LNCAP (cell line): ENCODE results near the gene SAP30L.

Source experiments
- TF ChIP-seq, protein P1 (sequence below): fragments of 450-650 bp; IDR thresholded peaks from 2 replicates; pipeline ENCODE4 v1.5.1; 2017; ENCODE audit warnings: mild to moderate bottlenecking

Gene SAP30L, protein sequence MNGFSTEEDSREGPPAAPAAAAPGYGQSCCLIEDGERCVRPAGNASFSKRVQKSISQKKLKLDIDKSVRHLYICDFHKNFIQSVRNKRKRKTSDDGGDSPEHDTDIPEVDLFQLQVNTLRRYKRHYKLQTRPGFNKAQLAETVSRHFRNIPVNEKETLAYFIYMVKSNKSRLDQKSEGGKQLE

DNA sequence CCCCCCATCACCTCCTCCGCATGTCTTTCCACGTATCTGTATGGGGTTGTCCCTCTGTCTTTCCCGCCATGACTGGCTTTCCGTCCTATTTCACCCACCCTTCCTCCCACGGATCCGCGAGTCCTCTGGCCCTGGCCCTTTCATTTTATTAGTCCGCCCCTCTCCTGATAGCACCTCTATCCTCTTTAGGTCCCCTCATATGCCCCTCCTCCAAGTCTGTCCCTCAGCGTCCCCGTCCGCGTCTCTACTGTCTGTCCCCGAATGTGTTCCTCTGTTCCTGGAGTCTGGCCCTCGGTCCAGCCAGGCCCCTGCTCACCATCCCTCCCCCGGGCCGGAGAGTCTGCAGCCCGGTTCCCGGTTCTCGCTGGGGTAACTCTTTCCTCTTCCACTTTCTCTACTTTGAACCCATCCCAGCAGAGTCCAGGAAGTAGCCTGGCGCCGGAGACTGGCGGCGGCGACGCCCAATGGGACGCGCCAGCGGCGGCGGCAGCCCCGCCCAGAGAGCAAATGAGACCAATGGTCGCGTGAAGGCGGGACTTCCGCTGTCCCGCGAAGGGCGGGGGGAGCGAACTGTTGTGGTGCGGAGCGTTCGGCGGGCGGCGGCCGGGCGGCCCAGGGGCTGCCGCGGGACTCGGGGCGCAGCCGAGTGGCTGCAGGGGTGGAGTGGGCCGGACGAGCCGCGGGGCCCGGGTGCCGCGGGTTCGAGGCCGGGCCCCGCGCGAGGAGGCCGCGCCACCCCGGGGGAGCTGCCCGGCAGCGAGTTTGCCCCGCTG lies at the start of gene SAP30L:
Gene SAP30L, plus strand, starts transcription at position 576 of the 773 bp plus-strand sequence. CDS start 608 bp downstream, outside the sequence.
- TF ChIP-seq, protein P1, sequence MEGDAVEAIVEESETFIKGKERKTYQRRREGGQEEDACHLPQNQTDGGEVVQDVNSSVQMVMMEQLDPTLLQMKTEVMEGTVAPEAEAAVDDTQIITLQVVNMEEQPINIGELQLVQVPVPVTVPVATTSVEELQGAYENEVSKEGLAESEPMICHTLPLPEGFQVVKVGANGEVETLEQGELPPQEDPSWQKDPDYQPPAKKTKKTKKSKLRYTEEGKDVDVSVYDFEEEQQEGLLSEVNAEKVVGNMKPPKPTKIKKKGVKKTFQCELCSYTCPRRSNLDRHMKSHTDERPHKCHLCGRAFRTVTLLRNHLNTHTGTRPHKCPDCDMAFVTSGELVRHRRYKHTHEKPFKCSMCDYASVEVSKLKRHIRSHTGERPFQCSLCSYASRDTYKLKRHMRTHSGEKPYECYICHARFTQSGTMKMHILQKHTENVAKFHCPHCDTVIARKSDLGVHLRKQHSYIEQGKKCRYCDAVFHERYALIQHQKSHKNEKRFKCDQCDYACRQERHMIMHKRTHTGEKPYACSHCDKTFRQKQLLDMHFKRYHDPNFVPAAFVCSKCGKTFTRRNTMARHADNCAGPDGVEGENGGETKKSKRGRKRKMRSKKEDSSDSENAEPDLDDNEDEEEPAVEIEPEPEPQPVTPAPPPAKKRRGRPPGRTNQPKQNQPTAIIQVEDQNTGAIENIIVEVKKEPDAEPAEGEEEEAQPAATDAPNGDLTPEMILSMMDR = no peak

DNA sequence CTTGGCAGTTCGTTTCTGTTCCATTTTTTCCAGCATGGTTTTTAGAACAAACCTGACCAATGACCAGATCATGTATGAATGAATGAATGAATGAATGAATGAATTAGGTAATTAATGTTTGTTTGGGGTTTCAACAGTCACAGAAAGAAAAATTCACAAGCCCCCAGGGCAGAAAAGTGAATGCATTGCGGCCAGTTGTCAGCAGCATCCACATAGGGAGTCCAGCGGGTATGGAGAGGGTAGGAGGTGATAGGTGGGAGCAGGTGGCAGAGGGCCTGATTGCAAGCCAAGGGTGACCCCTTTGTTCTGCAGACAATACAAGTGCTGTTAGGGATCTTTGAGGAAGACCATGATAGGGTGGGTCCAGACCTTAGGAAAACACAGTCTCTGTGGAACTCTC lies 49.7 kb upstream of the SAP30L start:
- TF ChIP-seq, protein P1 = no peak

DNA sequence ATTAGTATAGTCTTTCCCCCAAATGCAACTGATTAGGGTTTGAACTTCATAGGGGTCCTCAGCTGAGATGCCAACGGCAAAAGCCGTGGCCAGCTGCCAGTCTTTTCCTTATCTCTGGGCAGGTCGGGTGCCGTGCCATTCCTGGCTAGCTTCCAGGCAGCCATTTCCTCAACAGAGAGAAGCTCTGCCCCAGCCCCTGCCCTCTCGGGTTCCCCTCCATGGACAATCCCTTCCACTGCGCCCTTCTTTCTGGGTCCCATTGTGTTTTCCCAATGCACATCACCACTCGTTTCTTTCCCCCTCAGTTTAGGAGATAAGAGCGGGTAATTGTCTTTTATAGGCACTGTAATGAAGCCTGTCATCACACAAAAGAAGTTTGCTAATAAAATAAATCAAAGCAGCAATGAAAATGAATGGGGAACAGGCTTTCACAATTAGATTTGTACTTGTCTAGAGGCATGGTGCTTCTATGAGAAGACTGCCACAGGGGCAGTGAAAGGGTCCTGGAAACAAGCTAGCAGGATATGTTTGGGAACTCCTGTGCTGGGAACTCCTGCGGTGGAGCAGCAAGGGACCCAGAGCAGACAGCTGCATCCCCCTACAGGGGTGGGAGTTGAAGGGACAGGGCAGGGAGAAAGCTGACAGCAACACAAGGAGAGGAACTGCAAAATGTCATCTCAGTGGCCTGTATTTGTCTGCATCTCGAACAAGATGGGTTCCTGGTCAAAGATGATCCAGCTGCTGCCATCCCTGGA lies 48.0 kb upstream of the SAP30L start:
- TF ChIP-seq, protein P1 = no peak

DNA sequence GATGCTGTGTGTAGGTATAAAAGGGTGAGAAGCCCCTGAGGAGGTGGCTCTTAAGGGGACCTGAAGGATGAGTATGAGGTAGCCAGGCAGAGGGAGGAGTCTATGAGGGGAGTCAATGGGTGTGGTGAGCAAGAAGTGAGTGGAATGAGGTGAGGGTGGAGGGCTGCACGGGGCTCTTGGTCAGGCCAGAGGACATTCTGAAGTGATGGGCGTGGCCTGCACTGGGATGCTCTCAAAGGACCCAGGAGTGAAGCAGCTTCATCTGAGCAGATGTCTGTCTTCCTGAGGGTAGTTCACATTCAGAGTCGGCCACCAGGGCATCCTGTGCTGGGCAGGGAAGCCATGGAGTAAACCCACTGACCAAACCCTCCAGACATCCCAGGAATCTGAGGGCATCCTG lies 45.1 kb upstream of the SAP30L start:
- TF ChIP-seq, protein P1 = no peak

DNA sequence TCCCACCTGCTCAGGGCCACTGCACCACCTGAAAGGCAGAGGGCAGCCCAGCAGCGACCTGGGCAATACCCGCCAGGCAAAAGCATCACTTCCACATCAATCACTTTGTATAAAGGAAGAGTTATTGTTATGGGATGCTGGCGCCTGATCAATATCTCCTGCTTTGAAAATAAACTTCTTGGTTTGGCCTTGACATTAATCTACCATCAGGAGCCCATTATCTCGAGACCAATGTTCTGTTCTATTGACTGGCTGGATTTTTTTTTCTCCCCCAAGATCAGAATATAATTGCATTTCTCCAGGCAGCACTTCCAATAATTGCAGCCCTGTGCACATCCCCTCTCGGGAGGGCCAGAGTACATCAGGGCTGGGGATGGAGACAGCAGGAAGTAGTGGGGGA lies 44.4 kb upstream of the SAP30L start:
- TF ChIP-seq, protein P1 = no peak

DNA sequence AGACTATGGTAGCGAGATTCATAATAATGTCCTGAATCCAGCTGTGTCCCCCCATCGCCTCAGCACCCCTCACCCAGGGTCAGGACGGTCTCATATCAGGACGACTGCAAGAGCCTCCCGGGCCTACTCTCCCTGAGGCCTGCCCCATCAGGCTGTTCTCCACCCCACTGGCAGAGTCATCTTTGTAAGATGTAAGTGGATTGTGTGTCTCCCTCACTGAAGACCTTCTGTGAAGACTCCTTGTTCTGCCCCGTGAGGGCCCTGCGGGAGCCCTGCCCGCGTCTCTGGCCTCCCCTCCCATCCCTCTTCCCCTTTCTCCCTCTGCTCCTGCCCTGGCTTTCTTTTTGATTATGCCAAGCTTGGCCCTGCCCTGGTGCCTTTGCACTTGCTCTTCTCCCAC lies 43.9 kb upstream of the SAP30L start:
- TF ChIP-seq, protein P1 = no peak

DNA sequence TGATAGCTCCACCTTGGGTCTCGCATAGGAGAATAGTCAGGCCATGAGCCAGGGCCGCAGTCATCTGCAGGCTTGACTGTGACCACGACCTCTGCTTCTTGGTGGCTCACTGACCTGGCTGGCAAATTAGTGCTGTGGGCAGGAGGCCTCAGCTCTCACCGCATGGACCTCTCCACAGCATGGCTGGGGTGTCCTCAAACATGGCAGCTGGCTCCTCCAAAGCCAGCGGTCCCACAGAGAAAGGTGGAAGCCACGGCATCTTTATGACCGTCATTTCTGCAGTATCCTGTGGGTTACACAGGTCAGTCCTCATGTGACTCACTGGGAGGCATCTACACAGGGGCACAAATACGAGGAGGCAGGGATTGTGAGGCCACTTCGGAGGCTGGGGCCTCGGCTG lies 43.2 kb upstream of the SAP30L start:
- TF ChIP-seq, protein P1 = no peak
